Measurements from ENCODE around the gene SRD5A1. TPM values are rescaled to one million over a fixed set of nuclear protein-coding genes. Genes with fewer than 3 reads are reported as not detected.

Gene SRD5A1
- total RNA-seq, 4 donors from 2014 or later = 0.75 to 4.3 (median 3.3) TPM

DNA sequence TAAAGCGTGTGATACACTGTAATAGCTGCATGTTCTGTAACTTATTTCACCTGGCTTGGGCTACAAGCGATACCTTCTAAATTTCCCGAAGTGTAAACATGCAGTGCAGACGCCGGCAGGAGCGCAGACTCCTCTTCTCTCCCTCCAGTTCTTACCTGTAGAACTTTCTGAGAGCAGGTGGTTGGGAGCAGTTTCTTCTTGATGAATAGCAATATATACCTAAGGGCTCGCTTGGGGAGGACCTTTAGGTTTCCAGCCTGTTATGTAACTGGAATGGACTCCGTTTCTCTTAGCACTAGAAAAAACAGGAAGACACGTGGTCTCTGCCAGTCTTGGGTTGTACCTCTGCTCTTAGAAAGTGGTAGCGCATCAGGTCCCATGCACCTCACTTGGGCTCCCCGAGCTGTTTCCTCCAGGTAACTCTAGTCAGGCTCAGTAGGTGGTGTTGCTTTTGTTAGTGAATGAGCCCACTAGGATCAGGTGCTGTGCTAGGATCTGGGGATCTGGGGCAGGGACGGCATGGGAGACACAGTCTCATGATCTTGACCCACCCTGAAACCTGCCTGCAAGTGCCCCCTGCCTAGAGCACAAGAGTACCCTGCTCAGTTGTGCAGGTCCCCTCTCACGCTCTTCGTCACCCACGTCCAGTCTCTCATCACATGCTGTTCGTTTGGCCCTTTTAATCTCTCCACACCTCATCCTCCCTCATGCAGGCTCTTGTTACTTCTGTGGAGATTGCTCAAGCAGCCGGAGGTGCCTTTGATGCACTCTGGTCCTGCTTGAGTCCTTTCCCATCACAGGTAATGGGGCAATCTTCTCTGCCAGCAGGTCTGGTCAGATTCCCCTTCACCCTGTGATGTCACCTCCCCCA, 82.8 kb downstream of the SRD5A1 start:
- Histone ChIP-seq H3K4me1 (peaks cover 62 to 70% of the 10 kb centered on the region in 2 donors), H3K9me3 (no peaks in the 10 kb centered on the region), H3K36me3 (no peaks in the 10 kb centered on the region), H3K27ac (peak overlapping the region; percentile 41 to 95 (median 77)), H3K4me3 (peak overlapping the region; percentile 58 to 78 (median 62)), H3K27me3 (no peaks in the 10 kb centered on the region)
- in situ Hi-C loops (cut with MboI; ENCODE audit: low sequenced_read_pairs in 4 of 4) = loop anchor here in 1 of 4 donors (10.0 kb wide), 1 partner anchor 81 kb away; the partner anchor contains the start of genes NSUN2 and SRD5A1
- DNase-seq = peak in 1 of 2 donors; percentile 38
- TF ChIP-seq POLR2A (IDR thresholded peaks at IDR 0.05) = peak; percentile 27 to 28
- TF ChIP-seq, protein P1, sequence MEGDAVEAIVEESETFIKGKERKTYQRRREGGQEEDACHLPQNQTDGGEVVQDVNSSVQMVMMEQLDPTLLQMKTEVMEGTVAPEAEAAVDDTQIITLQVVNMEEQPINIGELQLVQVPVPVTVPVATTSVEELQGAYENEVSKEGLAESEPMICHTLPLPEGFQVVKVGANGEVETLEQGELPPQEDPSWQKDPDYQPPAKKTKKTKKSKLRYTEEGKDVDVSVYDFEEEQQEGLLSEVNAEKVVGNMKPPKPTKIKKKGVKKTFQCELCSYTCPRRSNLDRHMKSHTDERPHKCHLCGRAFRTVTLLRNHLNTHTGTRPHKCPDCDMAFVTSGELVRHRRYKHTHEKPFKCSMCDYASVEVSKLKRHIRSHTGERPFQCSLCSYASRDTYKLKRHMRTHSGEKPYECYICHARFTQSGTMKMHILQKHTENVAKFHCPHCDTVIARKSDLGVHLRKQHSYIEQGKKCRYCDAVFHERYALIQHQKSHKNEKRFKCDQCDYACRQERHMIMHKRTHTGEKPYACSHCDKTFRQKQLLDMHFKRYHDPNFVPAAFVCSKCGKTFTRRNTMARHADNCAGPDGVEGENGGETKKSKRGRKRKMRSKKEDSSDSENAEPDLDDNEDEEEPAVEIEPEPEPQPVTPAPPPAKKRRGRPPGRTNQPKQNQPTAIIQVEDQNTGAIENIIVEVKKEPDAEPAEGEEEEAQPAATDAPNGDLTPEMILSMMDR (IDR thresholded peaks at IDR 0.05 in 4 of 5, conservative IDR thresholded peaks at IDR 0.05 in 1 of 5) = no peak
- intact Hi-C loops (cut with DNase I; ENCODE audit: low total_unique reads) = loop anchor here (2.0 to 10.0 kb wide), 4 partner anchors 17 to 1291 kb away; partner anchors contain the start of genes ICE1 and MED10
- ATAC-seq = no peak

DNA sequence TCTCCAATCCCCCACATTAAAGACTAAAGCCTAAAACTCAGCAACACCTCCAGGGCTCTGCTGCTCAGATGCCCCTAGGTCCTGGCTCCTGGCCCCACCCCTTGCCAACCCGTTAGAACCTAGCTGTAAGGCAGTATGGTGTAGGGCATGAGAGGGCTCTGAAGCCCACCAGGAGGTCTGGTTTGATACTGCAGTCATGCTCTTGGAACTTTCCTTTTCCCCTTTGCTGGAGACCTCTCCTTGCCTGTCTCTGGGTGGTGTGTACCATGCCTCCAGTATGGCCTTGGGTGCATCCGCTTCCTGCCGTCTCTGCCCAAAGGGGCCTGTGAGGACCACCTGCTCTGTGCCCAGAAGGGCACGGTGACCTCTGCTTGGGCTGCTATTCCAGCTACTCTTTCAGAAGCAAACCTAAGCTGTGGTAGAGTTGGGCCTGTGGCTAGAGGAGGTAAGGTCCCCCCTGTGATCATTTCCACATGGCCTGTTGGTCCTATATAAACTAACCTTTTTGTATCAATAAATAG, 83.4 kb downstream of the SRD5A1 start:
- DNase-seq (no peak), ATAC-seq (no peak)
- no peaks in the 10 kb centered on the region for H3K36me3 ChIP-seq
- in situ Hi-C loops (cut with MboI; ENCODE audit: low sequenced_read_pairs in 4 of 4) (loop anchor here in 1 of 4 donors (10.0 kb wide), 1 partner anchor 82 kb away; the partner anchor contains the start of genes NSUN2 and SRD5A1), intact Hi-C loops (cut with DNase I; ENCODE audit: low total_unique reads) (loop anchor here (2.0 to 10.0 kb wide), 4 partner anchors 16 to 1292 kb away; partner anchors contain the start of genes ICE1 and MED10)
- TF ChIP-seq, protein P1 (IDR thresholded peaks at IDR 0.05 in 4 of 5, conservative IDR thresholded peaks at IDR 0.05 in 1 of 5) = no peak
- no peak for TF ChIP-seq POLR2A (IDR thresholded peaks at IDR 0.05)
- peaks cover 66 to 75% of the 10 kb centered on the region in 2 donors for H3K4me1 ChIP-seq
- no peaks in the 10 kb centered on the region for H3K9me3 ChIP-seq
- peak overlapping the region; percentile 41 to 95 (median 77) for H3K27ac ChIP-seq
- H3K27me3 ChIP-seq = no peaks in the 10 kb centered on the region
- peak overlapping the region in 1 of 4 donors; percentile 63 for H3K4me3 ChIP-seq

GRCh38 chr5:6717247-6717646, 84.0 kb downstream of the SRD5A1 start:
- intact Hi-C loops (cut with DNase I; ENCODE audit: low total_unique reads) = loop anchor here (2.0 to 10.0 kb wide), 4 partner anchors 16 to 1292 kb away; partner anchors contain the start of genes ICE1 and MED10
- no peak overlapping the region for H3K4me3 ChIP-seq
- H3K9me3 ChIP-seq = no peaks in the 10 kb centered on the region
- in situ Hi-C loops (cut with MboI; ENCODE audit: low sequenced_read_pairs in 4 of 4) = loop anchor here in 1 of 4 donors (10.0 kb wide), 1 partner anchor 82 kb away; the partner anchor contains the start of genes NSUN2 and SRD5A1
- H3K27me3 ChIP-seq = no peaks in the 10 kb centered on the region
- TF ChIP-seq, protein P1 (IDR thresholded peaks at IDR 0.05 in 4 of 5, conservative IDR thresholded peaks at IDR 0.05 in 1 of 5) = no peak
- no peak for TF ChIP-seq POLR2A (IDR thresholded peaks at IDR 0.05)
- H3K36me3 ChIP-seq = no peaks in the 10 kb centered on the region
- H3K27ac ChIP-seq = peak overlapping the region; percentile 41 to 95 (median 77)
- no peak for ATAC-seq
- no peak for DNase-seq
- H3K4me1 ChIP-seq = peaks cover 69 to 75% of the 10 kb centered on the region in 2 donors

DNA sequence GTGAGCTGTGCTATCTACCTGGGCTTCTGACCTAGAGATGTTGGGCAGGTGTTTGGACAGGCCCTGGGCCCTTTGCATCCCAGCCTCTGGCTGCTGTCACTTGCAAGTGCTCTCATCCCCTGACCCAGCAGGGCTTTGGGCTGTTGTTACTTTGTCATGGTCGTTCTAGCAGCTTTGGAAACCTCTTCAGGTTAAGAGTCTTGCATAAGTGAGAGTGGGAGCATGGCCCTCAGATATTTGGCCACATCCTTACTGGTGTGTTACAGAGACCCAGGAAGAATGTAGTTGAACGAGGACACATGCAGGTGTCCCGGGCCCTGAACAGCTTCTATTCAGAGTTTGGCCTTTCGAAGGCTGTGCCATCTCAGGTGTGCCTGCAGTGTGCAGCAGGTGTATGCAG, 84.4 kb downstream of the SRD5A1 start:
- in situ Hi-C loops (cut with MboI; ENCODE audit: low sequenced_read_pairs in 4 of 4) (loop anchor here in 1 of 4 donors (10.0 kb wide), 1 partner anchor 83 kb away; the partner anchor contains the start of genes NSUN2 and SRD5A1), intact Hi-C loops (cut with DNase I; ENCODE audit: low total_unique reads) (loop anchor here (2.0 to 10.0 kb wide), 4 partner anchors 15 to 1293 kb away; partner anchors contain the start of genes ICE1 and MED10)
- Histone ChIP-seq H3K27me3 (no peaks in the 10 kb centered on the region), H3K4me1 (peaks cover 73 to 80% of the 10 kb centered on the region in 2 donors), H3K27ac (peak overlapping the region in 3 of 4 donors; percentile 41 to 79 (median 75)), H3K4me3 (no peak overlapping the region), H3K36me3 (no peaks in the 10 kb centered on the region), H3K9me3 (no peaks in the 10 kb centered on the region)
- DNase-seq (no peak), ATAC-seq (no peak)
- TF ChIP-seq, protein P1 (IDR thresholded peaks at IDR 0.05 in 4 of 5, conservative IDR thresholded peaks at IDR 0.05 in 1 of 5) = no peak
- no peak for TF ChIP-seq POLR2A (IDR thresholded peaks at IDR 0.05)
